SK-N-SH treated with all-trans-retinoic acid at 6 μM for 48 hours (cell line): ENCODE measurements around the gene DCTN4.

Experiments used
- ATAC-seq: fragments of 200-7000 bp; cut with Tn5 transposase; 3 replicates; pipeline ENCODE4 v1.9.1; 2020; ENCODE audit warnings: mild to moderate bottlenecking, moderate library complexity
- ARNTL ChIP-seq: fragments of 450-650 bp; formaldehyde crosslinking; IDR thresholded peaks from 2 replicates; pipeline ENCODE4 v1.5.0; 2020; ENCODE audit warnings: low read depth, mild to moderate bottlenecking, moderate library complexity, borderline replicate concordance
- BACH2 ChIP-seq: fragments of 250-450 bp; sonication (Bioruptor Pico); IDR thresholded peaks from 2 replicates; pipeline ENCODE4 v1.9.0; 2021; ENCODE audit warnings: mild to moderate bottlenecking, borderline replicate concordance
- CREB5 ChIP-seq: fragments of 250-450 bp; sonication (Bioruptor Pico); IDR thresholded peaks from 2 replicates; pipeline ENCODE4 v1.5.1; 2020; ENCODE audit warnings: low read depth, mild to moderate bottlenecking, moderate library complexity
- CSRNP3 ChIP-seq: fragments of 250-450 bp; sonication (Bioruptor Pico); IDR thresholded peaks from 2 replicates; pipeline ENCODE4 v1.5.1; 2021; ENCODE audit warnings: mild to moderate bottlenecking, moderate library complexity
- ESRRG ChIP-seq: fragments of 250-450 bp; sonication (Bioruptor Pico); IDR thresholded peaks from 2 replicates; pipeline ENCODE4 v1.6.1; 2021; ENCODE audit warnings: mild to moderate bottlenecking
- GLIS3 ChIP-seq: fragments of 250-450 bp; sonication (Bioruptor Pico); IDR thresholded peaks from 2 replicates; pipeline ENCODE4 v1.5.0; 2020; ENCODE audit warnings: mild to moderate bottlenecking, moderate library complexity
- ISL1 ChIP-seq: fragments of 250-450 bp; sonication (Bioruptor Pico); IDR thresholded peaks from 2 replicates; pipeline ENCODE4 v2.1.2; 2022; ENCODE audit warnings: mild to moderate bottlenecking, moderate library complexity
- OSR1 ChIP-seq: fragments of 250-450 bp; sonication (Bioruptor Pico); IDR thresholded peaks from 2 replicates; pipeline ENCODE4 v1.8.0; 2022; ENCODE audit warnings: moderate library complexity, mild to moderate bottlenecking, inconsistent platforms
- PATZ1 ChIP-seq: fragments of 250-450 bp; sonication (Bioruptor Pico); IDR thresholded peaks from 2 replicates; pipeline ENCODE4 v1.8.0; 2020; ENCODE audit warnings: mild to moderate bottlenecking, moderate library complexity, borderline replicate concordance
- PPARA ChIP-seq: fragments of 250-450 bp; sonication (Bioruptor Pico); IDR thresholded peaks from 2 replicates; pipeline ENCODE4 v1.5.0; 2020; ENCODE audit warnings: mild to moderate bottlenecking, borderline replicate concordance
- RARB ChIP-seq: fragments of 250-450 bp; sonication (Bioruptor Pico); IDR thresholded peaks from 2 replicates; pipeline ENCODE4 v1.8.0; 2021; ENCODE audit warnings: mild to moderate bottlenecking, moderate library complexity
- SNAI2 ChIP-seq: fragments of 250-450 bp; sonication (Bioruptor Pico); IDR thresholded peaks from 2 replicates; pipeline ENCODE4 v1.5.0; 2020; ENCODE audit warnings: mild to moderate bottlenecking, moderate library complexity
- TCF4 ChIP-seq: fragments of 250-450 bp; sonication (Bioruptor Pico); IDR thresholded peaks from 2 replicates; pipeline ENCODE4 v1.8.0; 2021; ENCODE audit warnings: mild to moderate bottlenecking, moderate library complexity, borderline replicate concordance
- ZC3H10 ChIP-seq: fragments of 250-450 bp; sonication (Bioruptor Pico); IDR thresholded peaks from 2 replicates; pipeline ENCODE4 v1.5.1; 2021; ENCODE audit warnings: mild to moderate bottlenecking, moderate library complexity
- ZFP3 ChIP-seq: fragments of 250-450 bp; sonication (Bioruptor Pico); IDR thresholded peaks from 2 replicates; pipeline ENCODE4 v1.5.0; 2020; ENCODE audit warnings: mild to moderate bottlenecking, moderate library complexity
- ZFP30 ChIP-seq: fragments of 450-650 bp; formaldehyde crosslinking; IDR thresholded peaks from 2 replicates; pipeline ENCODE4 v1.5.0; 2022; ENCODE audit warnings: mild to moderate bottlenecking, moderate library complexity
- ZNF565 ChIP-seq: fragments of 450-650 bp; formaldehyde crosslinking; conservative IDR thresholded peaks from 2 replicates; pipeline ENCODE4 v1.5.0; 2020; ENCODE audit warnings: low read depth, mild to moderate bottlenecking, moderate library complexity
- ZNF70 ChIP-seq: fragments of 450-650 bp; formaldehyde crosslinking; IDR thresholded peaks from 2 replicates; pipeline ENCODE4 v1.5.0; 2020; ENCODE audit warnings: mild to moderate bottlenecking, moderate library complexity
- ZNF8 ChIP-seq: fragments of 450-650 bp; formaldehyde crosslinking; IDR thresholded peaks from 2 replicates; pipeline ENCODE4 v1.5.0; 2020; ENCODE audit warnings: mild to moderate bottlenecking, moderate library complexity
- TF ChIP-seq, protein P1 (sequence below): fragments of 250-450 bp; sonication (Bioruptor Pico); IDR thresholded peaks from 2 replicates; pipeline ENCODE4 v1.8.0; 2021; ENCODE audit warnings: low read depth, mild to moderate bottlenecking, moderate library complexity, borderline replicate concordance
- TF ChIP-seq, protein P2 (sequence below): fragments of 250-450 bp; sonication (Bioruptor Pico); IDR thresholded peaks from 2 replicates; pipeline ENCODE4 v1.5.0; 2020; ENCODE audit warnings: mild to moderate bottlenecking, moderate library complexity

DCTN4 gene

DNA sequence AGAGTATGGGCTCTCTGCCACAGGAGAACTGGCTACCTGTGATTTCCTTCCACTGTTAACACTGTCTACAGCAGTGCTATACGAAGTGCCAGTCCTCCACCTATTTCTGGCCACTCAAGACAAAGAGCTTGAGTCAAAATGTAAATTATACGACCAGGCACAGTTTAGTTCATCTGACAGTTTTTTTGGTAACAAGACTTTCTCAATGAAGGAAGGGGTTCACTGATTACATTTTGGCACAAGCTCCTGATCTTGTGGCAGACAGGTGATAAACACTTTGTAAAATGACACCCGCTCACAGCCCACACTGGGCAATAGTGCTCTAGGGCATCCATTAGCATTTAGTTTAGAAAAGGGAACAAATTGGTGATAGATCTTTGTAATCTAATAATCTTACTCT is 66.5 kb downstream of the DCTN4 start:
- ATAC-seq = no peak

GRCh38 chr5:150690760-150691159 is 68.1 kb downstream of the DCTN4 start:
- TF ChIP-seq TCF4 (CRISPR knock-in tag) = no peak
- TF ChIP-seq, protein P1, sequence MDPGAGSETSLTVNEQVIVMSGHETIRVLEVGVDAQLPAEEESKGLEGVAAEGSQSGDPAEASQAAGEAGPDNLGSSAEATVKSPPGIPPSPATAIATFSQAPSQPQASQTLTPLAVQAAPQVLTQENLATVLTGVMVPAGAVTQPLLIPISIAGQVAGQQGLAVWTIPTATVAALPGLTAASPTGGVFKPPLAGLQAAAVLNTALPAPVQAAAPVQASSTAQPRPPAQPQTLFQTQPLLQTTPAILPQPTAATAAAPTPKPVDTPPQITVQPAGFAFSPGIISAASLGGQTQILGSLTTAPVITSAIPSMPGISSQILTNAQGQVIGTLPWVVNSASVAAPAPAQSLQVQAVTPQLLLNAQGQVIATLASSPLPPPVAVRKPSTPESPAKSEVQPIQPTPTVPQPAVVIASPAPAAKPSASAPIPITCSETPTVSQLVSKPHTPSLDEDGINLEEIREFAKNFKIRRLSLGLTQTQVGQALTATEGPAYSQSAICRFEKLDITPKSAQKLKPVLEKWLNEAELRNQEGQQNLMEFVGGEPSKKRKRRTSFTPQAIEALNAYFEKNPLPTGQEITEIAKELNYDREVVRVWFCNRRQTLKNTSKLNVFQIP (CRISPR knock-in tag) = no peak
- TF ChIP-seq BACH2 (CRISPR knock-in tag) = no peak
- no peak for TF ChIP-seq OSR1 (CRISPR knock-in tag)
- no peak for TF ChIP-seq ZNF8 (CRISPR knock-in tag)
- no peak for TF ChIP-seq SNAI2 (CRISPR knock-in tag)
- no peak for TF ChIP-seq ZNF70 (CRISPR knock-in tag)
- no peak for TF ChIP-seq ZNF565 (CRISPR knock-in tag)
- TF ChIP-seq CSRNP3 (CRISPR knock-in tag) = no peak
- TF ChIP-seq ZFP3 (CRISPR knock-in tag) = no peak
- TF ChIP-seq PATZ1 (CRISPR knock-in tag) = no peak
- no peak for TF ChIP-seq ESRRG (CRISPR knock-in tag)
- TF ChIP-seq RARB (CRISPR knock-in tag) = no peak
- no peak for TF ChIP-seq ZC3H10 (CRISPR knock-in tag)
- TF ChIP-seq ARNTL (CRISPR knock-in tag) = no peak
- TF ChIP-seq ZFP30 (CRISPR knock-in tag) = no peak
- no peak for TF ChIP-seq PPARA (CRISPR knock-in tag)
- no peak for TF ChIP-seq ISL1 (CRISPR knock-in tag)
- ATAC-seq = no peak

More for the DNA sequence above, 66.5 kb downstream of the DCTN4 start:
- no peak for TF ChIP-seq CSRNP3 (CRISPR knock-in tag)
- TF ChIP-seq BACH2 (CRISPR knock-in tag) = no peak
- TF ChIP-seq ESRRG (CRISPR knock-in tag) = no peak
- no peak for TF ChIP-seq ARNTL (CRISPR knock-in tag)
- no peak for TF ChIP-seq GLIS3
- no peak for TF ChIP-seq ZFP30 (CRISPR knock-in tag)
- TF ChIP-seq CREB5 (CRISPR knock-in tag) = no peak
- TF ChIP-seq ZNF70 (CRISPR knock-in tag) = no peak
- TF ChIP-seq, protein P2, sequence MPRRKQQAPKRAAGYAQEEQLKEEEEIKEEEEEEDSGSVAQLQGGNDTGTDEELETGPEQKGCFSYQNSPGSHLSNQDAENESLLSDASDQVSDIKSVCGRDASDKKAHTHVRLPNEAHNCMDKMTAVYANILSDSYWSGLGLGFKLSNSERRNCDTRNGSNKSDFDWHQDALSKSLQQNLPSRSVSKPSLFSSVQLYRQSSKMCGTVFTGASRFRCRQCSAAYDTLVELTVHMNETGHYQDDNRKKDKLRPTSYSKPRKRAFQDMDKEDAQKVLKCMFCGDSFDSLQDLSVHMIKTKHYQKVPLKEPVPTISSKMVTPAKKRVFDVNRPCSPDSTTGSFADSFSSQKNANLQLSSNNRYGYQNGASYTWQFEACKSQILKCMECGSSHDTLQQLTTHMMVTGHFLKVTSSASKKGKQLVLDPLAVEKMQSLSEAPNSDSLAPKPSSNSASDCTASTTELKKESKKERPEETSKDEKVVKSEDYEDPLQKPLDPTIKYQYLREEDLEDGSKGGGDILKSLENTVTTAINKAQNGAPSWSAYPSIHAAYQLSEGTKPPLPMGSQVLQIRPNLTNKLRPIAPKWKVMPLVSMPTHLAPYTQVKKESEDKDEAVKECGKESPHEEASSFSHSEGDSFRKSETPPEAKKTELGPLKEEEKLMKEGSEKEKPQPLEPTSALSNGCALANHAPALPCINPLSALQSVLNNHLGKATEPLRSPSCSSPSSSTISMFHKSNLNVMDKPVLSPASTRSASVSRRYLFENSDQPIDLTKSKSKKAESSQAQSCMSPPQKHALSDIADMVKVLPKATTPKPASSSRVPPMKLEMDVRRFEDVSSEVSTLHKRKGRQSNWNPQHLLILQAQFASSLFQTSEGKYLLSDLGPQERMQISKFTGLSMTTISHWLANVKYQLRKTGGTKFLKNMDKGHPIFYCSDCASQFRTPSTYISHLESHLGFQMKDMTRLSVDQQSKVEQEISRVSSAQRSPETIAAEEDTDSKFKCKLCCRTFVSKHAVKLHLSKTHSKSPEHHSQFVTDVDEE = no peak
- no peak for TF ChIP-seq RARB (CRISPR knock-in tag)
- no peak for TF ChIP-seq OSR1 (CRISPR knock-in tag)
- no peak for TF ChIP-seq SNAI2 (CRISPR knock-in tag)
